HG03460 (cell line): ENCODE data around the gene SNRPA.
"Not testable (repeated sequence)": the region's sequence is repeated elsewhere in the genome, so short reads cannot be mapped to it uniquely, and the experiment has no call there.

Source experiments
- ATAC-seq: cut with Tn5 transposase; IDR thresholded peaks from one replicate; pipeline ENCODE4 v1.9.1; 2021; ENCODE audit not compliant: unreplicated experiment

Gene SNRPA

DNA sequence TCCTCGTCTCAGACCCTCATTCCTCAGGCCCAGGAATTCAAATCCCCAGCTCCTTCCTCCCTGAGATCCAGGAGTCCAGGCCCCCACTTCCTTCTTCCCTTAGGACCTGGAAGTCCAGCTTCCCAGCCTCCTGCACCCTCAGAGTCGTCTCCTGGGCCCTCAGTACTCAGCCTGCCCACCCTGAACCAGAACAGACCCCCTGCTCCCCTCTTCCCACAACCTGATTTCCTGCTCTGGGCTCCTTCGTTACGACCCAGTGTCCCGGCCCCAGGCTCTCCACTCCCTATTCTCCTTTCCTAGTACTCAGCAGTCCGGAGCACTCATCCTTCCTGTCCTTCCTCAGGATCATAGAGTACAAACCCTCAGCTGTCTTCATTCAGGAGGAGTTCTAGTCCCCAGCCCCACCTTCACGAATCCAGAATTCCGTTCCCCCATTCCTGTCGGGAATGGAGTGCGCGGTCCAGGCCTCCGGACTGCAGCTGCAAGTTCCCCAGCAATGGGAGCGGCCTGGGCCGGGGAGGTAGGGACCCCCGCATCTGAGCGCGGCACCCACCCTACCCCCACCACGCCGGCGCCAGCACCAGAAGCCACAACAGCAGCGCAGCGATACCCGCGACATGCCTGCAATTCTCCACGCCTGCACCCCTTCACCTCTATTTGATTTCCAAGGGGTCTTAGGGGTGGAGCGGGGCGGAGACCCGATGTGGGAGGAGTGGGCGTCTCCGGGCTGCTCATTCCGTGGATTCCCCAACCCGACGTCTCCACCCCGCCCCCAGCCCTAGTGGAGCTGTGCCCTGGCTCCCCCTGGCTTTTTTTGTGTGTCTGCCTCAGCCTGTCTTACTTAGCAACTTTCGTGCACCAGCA is 60.7 kb downstream of the SNRPA start:
- no peak for ATAC-seq

- not testable (repeated sequence) for ATAC-seq
Measured at GRCh38 chr19:40812571-40812970, 61.6 kb downstream of the SNRPA start.

DNA sequence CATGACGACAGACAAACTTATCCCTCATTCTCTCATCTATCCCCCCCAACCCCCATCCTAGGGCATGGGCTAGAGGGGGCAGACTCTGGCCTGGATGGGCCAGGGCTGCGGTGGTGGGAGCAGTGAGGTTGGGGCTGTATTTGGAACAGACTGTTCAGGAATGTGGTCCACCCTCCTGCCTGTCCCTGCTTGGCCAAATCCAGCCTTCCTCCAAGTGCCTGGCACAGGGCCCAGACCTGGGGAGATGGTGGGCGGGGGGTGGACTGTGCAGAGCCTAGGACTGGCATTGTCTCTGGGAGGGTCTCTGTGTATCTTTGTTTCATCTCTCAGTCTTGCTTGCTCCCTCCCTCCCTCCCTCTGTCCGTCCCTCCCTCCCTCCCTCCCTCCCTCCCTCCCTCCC is 62.2 kb downstream of the SNRPA start:
- no peak for ATAC-seq
